GM12864 (cell line): ENCODE data around the gene ATP8A2.
"Not testable (repeated sequence)": the region's sequence is repeated elsewhere in the genome, so short reads cannot be mapped to it uniquely, and the experiment has no call there.

Experiments
- DNase-seq: peaks from one replicate; pipeline ENCODE4 v3.0.0-alpha.2; 2011; ENCODE audit warnings: low read depth
- H3K4me3 ChIP-seq: 2 replicates; pipeline ENCODE4 v1.5.1; 2011; ENCODE audit warnings: mild to moderate bottlenecking, low read depth, low read length, control low read depth
- TF ChIP-seq, protein P1 (sequence below): IDR thresholded peaks from 2 replicates; pipeline ENCODE4 v1.5.1; 2011; ENCODE audit warnings: low read depth, mild to moderate bottlenecking, moderate library complexity, low read length, control low read depth, inconsistent platforms; ENCODE audit errors: missing control alignments

Gene ATP8A2

DNA sequence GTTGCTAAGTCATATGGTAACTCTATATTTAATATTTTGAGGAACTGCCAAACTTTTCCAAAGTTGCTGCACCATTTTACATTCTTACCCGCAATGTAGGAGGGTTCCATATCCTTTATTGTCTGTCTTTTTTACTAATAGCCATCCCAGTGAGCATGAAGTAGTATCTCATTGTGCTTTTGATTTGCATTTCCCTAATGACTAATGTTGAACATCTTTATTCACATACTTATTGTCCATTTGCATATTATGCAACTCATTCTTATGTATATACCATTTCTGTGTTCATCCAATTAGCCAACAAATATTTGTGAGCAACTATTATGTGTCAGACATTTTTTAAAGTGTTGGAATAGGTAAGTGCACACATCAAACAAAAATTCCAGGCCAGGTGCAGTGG lies 20.4 kb upstream of the ATP8A2 start:
- TF ChIP-seq, protein P1, sequence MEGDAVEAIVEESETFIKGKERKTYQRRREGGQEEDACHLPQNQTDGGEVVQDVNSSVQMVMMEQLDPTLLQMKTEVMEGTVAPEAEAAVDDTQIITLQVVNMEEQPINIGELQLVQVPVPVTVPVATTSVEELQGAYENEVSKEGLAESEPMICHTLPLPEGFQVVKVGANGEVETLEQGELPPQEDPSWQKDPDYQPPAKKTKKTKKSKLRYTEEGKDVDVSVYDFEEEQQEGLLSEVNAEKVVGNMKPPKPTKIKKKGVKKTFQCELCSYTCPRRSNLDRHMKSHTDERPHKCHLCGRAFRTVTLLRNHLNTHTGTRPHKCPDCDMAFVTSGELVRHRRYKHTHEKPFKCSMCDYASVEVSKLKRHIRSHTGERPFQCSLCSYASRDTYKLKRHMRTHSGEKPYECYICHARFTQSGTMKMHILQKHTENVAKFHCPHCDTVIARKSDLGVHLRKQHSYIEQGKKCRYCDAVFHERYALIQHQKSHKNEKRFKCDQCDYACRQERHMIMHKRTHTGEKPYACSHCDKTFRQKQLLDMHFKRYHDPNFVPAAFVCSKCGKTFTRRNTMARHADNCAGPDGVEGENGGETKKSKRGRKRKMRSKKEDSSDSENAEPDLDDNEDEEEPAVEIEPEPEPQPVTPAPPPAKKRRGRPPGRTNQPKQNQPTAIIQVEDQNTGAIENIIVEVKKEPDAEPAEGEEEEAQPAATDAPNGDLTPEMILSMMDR = no peak
- DNase-seq = no peak
- no peak overlapping the region for H3K4me3 ChIP-seq

DNA sequence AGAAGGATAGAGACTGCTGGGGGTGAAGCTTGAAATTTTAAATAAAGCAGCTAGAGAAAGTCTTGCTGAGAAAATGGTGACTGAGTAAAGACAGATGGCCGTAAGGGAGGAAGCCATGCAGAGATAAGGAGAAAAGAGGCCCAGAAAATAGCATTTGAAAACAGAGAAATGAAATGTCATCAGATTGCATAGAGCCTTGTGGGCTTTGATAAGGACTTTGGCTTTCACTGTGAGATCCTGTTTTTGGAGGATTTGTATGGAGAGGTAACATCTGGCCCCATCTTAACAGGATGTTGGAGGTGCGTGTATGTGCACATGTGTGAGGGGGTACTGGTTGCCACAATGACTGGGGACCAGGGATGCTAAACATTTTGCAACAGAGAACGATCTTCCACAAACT lies 19.5 kb upstream of the ATP8A2 start:
- TF ChIP-seq, protein P1 = no peak
- DNase-seq = no peak
- H3K4me3 ChIP-seq = no peak overlapping the region

DNA sequence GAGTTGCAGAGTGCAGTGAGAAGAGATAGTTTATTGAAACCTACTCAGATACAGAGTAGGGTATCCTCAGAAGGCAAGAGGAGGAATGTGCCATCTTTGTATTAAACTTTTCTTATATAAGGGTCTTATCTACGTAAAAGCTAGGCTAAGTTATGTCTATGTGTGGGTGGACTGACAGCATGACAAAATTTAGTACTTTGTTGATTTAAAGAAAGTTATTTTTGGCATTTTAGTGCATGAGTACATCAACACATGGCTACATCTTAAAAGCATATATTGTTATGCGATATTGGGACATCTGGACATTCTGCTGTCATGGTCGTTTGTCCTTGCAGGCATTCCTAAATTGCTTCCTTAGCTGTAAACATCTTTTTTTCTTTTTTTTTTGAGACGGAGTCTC lies 19.0 kb upstream of the ATP8A2 start:
- TF ChIP-seq, protein P1 = no peak
- no peak for DNase-seq
- H3K4me3 ChIP-seq = no peak overlapping the region

DNA sequence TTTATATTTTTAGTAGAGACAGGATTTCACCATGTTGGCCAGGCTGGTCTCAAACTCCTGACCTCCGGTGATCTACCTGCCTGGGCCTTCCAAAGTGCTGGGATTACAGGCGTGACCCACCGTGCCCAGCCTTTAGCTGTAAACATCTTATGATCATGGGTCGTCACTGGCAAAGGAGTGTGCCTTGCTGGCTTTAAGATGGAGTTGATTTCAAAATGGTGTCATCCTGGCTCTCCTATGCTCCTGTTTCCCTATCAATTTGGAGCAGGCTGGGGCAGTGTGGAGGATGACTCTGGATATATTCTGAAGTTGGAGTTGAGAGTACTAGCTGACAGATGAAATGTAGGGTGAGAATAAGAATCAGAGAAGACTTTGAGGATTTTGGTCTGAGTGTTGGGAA lies 18.4 kb upstream of the ATP8A2 start:
- no peak overlapping the region for H3K4me3 ChIP-seq
- TF ChIP-seq, protein P1 = no peak
- no peak for DNase-seq

DNA sequence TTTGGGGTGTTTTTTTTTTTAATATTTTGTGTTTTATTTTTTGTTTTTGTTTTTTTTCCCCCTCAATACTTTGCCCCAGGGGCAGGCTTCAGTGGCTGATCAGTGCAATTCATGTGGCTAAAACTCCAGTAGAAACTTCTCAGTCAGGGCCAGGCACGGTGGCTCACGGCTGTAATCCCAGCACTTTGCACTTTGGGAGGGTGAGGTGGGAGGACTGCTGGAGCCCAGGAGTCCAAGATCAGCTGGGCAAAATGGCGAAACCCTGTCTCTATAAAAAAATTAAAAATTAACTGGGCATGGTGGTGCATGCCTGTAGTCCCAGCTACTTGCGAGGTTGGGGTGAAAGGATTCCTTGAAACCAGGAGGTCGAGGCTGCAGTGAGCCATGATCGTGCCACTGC lies 17.4 kb upstream of the ATP8A2 start:
- TF ChIP-seq, protein P1 = no peak
- no peak overlapping the region for H3K4me3 ChIP-seq
- DNase-seq = no peak

DNA sequence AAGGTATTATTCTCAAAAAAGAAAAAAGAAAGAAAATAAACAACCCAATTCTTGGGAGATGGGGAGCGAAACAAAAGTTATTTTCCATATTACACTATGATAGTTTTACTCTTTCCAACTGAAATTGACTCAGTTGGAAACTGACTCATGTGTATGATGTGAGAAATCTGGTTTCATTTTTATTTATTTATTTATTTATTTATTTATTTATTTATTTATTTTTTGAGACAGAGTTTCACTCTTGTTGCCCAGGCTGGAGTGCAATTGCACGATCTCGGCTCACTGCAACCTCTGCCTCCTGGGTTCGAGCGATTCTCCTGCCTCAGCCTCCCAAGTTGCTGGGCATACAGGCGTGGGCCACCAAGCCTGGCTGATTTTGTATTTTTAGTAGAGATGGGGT lies 11.3 kb upstream of the ATP8A2 start:
- not testable (repeated sequence) for DNase-seq

DNA sequence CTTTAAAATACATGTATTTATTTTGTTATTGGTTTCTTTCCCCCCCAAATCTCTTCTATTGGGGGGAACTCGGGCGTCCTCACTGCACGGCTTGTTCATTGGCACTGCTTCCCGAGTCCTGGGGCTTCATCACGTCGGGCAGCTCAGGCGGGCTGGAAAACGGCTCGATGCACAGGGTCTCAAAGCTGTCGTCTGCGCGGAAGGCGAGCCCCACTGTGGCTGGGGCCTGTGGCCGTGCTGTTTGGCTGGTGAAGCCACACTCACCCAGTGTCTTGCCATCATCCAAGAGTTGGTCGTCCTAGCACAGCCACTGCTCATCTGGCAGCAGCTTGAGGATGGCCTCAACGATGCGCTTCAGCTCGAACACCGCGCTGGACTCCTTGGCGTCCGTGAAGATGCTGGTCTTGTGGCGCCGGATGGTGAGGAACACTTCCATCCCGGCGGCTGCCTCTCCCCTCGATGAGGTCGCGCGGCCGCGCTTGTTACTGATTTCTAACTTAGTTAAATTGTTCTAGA lies 6.0 kb upstream of the ATP8A2 start:
- no peak for DNase-seq
- TF ChIP-seq, protein P1 = no peak
- no peak overlapping the region for H3K4me3 ChIP-seq

More for the DNA sequence above, 11.3 kb upstream of the ATP8A2 start:
- H3K4me3 ChIP-seq = not testable (repeated sequence)
